Measurements from ENCODE around the gene CCDC178.
"Not testable (repeated sequence)": the region's sequence is repeated elsewhere in the genome, so short reads cannot be mapped to it uniquely, and the experiment has no call there.

The CCDC178 gene

GRCh38 chr18:32998921-32999320, 441.6 kb downstream of the CCDC178 start:
- DNase-seq (ENCODE audit: low spot score) = no peak

- DNase-seq (ENCODE audit: low spot score) = no peak
Measured at GRCh38 chr18:32998285-32998684, 442.2 kb downstream of the CCDC178 start.

DNA sequence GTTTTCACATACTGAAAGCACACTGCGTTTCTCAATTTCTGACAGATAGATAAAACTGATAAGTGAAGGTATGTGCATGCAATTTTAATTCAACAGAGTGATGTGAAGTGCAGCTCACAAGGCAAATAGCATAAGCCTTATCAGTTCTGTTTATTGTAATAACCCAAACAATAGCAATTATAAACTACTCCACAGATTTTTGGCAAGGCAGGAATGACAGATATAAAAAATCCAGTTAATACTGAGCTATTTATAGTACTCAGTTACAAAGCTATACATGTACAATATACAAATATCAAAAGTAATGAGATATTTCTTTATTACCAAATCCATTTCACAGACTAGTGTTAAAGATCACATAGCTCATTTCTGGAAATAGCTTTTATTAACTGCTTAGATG, 456.8 kb downstream of the CCDC178 start:
- no peak for DNase-seq (ENCODE audit: low spot score)

GRCh38 chr18:32980896-32981295, 459.6 kb downstream of the CCDC178 start:
- no peak for DNase-seq (ENCODE audit: low spot score)

DNA sequence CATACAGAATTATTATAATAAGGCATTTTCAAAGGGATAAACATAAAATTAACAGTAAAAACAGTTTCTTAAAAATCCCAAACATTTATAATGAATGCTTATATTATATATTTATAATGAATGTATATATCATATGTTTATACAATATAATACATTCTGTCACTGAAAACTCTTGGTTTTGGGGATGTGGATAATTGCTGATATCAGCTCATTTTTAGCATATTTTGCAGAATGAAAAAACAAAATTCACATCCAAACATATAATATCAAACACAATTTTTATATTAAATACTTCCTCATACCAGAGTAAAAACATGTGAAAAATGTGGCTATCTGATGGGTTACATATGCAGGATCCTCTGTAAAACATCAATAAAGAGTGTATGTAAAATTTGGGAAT, 465.0 kb downstream of the CCDC178 start:
- DNase-seq (ENCODE audit: low spot score) = no peak

GRCh38 chr18:32975163-32975436, 465.4 kb downstream of the CCDC178 start:
- no peak for DNase-seq (ENCODE audit: low spot score)

- DNase-seq (ENCODE audit: low spot score) = no peak
Measured at GRCh38 chr18:32974421-32975162, 465.9 kb downstream of the CCDC178 start.

GRCh38 chr18:32968248-32968647, 472.3 kb downstream of the CCDC178 start:
- no peak for DNase-seq (ENCODE audit: low spot score)

DNA sequence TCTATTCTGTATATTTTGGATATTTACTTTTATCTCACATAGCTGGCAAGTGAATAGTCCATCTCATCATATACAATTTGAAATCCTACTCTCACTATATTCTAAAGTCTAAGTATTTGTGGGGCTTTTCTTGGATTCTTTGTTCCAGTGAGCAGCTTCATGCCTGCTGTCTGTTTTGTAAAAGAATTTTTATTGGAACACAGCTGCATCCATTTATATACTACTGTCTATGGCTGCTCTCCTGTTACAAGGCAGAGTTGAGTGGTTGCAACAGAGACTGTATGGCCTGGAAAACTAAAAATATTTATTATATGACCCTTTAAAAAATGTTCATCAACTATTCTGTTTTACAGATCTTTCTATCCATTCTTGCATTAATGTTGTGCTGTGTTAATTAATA, 474.4 kb downstream of the CCDC178 start:
- no peak for DNase-seq (ENCODE audit: low spot score)

DNA sequence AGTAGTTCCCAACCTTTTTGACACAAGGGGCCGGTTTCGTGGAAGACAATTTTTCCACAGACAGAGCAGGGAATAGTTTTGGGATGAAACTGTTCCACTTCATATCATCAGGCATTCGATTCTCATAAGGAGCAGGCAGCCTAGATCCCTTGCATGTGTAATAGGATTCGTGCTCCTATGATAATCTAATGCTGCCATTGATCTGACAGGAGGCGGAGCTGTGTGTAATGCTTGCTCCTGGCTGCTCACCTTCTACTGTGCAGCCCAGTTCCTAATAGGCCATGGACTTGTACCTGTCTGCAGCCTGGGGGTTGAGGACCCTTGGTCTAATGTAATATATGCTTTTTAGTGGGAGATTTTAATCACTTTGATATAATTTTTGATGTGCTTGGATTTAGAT, 479.0 kb downstream of the CCDC178 start:
- DNase-seq (ENCODE audit: low spot score) = no peak

- no peak for DNase-seq (ENCODE audit: low spot score)
Measured at GRCh38 chr18:32958746-32959145, 481.8 kb downstream of the CCDC178 start.

DNA sequence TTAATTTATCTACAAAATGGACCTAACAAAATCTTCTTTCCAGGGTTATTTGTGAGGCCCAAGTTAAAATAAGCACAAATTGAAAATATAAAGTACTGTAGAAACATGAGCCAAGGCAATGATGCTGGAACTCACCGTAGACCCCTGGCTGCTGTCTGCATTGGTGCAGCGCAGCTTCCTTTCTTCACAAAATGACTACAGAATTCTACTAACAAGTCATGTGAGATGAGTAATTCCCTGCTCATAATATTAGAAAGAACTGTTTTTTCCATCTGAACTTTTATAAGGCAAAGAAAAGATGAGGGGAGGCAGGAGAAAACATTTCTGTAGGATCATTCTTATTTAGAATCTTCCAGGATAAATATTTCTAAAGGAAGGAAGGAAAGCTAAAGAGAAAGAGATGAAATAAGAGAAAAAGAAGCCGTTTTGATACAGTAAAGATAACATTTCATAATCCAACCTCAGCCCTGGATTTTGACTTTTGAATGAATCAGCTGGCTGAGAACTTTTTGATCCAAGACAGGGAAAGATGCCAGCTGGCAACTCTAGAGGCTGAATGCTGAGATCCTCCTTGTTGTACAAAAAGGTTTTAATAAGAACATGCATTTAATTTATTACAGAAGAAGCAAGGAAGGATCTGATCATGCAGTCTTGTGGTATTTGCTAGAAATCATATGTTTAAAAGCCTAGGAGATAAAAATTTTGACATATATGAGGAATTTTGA, 483.8 kb downstream of the CCDC178 start:
- no peak for DNase-seq (ENCODE audit: low spot score)

DNA sequence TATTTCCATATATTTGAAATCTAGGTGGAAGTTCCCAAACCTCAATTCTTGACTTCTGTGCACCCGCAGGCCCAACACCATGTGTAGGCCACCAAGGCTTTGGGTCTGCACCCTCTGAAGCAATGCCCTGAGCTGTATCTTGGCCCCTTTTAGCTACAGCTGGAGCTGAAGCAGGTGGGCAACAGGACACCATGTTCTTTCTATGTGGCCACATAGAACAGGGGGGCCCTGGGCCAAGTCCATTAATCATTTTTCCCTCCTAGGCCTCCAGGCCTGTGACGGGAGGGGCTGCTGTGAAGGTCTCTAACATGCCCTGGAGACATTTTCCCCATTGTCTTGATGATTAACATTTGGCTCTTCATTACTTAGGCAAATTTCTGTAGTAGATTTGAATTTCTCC, 488.2 kb downstream of the CCDC178 start:
- DNase-seq (ENCODE audit: low spot score) = not testable (repeated sequence)

DNA sequence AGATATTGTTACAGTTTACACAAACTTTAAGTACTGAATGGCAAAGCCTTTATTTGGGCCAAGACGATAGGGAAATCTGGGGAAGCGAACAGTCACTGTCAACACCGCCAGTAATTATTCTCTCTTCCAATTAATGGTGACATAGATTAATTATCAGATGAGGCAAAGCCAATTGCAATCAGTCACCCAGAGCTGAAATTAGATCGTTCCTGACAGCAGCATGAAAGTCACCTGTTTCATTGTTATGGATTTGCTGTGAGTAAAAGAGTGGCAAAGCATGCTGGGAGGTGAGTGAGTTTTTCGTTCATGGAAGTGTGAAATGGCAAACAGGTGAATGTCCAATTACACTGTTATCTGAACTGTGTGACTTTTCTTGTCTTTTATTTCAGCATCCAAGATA, 502.9 kb downstream of the CCDC178 start:
- no peak for DNase-seq (ENCODE audit: low spot score)

DNA sequence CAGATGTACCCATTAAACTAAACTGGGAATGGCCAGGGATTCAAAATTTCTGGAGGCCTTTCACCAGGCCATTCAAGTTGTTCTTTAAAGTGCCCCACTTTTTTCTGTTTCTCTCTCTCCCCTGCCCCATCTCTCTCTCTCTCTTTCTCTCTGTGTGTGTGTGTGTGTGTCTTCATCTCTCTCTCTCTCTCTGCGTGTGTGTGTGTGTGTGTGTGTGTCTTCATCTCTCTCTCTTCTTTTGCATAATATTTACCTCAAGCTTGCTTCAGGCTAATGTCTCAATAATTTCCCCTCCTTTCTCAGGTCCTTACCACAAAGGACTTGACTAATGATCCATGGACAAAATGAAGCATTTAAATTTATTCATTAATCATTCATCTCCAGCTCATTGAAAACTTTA, 503.5 kb downstream of the CCDC178 start:
- DNase-seq (ENCODE audit: low spot score) = no peak

- no peak for DNase-seq (ENCODE audit: low spot score)
Measured at GRCh38 chr18:32934201-32934600, 506.3 kb downstream of the CCDC178 start.

- peak; percentile 2 for DNase-seq (ENCODE audit: low spot score)
Measured at GRCh38 chr18:32930695-32931301, 509.7 kb downstream of the CCDC178 start.

DNA sequence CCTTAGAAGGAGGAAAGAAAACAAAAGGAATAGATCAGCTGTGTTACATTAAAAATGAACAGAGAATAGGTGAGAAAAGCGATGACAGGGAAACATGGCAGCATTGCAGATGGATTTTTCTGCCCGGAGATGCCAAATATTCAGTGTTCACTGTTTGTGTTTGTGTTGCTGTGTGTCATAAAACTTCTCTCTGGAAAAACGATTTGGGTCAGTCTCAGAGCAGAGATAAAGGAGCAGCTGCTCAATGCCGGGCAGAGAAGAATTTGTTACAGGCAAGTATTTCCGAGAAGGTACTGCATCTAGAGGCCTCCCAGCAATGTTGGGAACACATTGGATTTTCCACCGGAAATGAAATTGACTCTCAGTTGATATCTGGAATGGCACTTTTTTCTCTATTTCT, 511.3 kb downstream of the CCDC178 start:
- DNase-seq (ENCODE audit: low spot score) = no peak

GRCh38 chr18:32922951-32923430, 517.5 kb downstream of the CCDC178 start:
- DNase-seq (ENCODE audit: low spot score) = no peak

- no peak for DNase-seq (ENCODE audit: low spot score)
Measured at GRCh38 chr18:32920796-32921787, 519.4 kb downstream of the CCDC178 start.

DNA sequence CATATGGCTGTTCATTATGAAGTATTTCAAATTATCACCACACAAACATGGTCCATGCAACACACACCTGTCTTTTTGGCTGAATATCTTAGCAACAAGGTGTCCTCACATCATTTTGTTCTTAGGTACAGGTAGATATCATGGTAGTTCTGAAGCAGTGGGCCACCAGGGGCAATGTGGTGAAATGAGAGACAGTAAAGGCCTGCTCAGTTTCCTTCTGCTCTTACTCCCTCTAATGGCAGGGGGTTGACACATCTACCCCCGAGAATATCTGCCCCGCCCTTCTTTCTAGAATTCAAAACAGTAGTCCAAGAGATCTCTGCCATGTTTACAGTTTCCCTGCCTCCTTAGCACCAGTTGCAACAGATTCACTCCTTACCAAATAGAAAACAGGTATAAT, 520.7 kb downstream of the CCDC178 start:
- DNase-seq (ENCODE audit: low spot score) = no peak

DNA sequence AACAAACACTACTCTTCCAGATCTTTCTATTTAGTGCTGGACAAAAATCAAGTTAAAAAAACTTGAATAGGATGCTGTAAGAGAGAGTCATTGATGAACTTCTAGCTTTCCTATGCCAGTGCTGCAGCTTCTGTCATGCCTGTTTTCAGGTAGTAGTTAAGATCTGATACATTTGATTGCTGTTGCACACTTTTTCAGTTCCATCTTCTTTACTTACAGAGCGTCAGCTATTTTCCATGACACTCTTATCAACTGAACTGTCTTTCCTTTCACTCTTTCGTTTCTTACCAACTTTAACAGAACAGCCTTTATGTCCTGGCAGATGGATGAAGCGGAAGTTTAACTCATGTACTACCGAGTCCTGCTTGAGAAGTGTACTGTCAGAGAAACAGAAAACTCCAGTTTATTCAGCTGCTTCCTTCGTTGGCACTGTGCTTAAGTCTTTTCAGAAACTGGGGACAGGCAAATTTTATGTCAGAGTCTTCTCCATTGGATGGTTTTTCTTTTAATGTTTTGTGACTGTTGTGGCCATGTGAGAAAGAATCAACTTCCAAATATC, 521.8 kb downstream of the CCDC178 start:
- DNase-seq (ENCODE audit: low spot score) = no peak

Data from hematopoietic multipotent progenitor cell treated with erythropoietin and hydrocortisone succinate and interleukin-3 and kit ligand, for 15 days (in vitro differentiated cells).